Panc1 (cell line): ENCODE measurements around the gene WDHD1. TPM values are rescaled to one million over a fixed set of nuclear protein-coding genes. Genes with fewer than 3 reads are reported as not detected.

ENCODE experiments used
- ATAC-seq: fragments of 200-7000 bp; cut with Tn5 transposase; 2 replicates; pipeline ENCODE4 v1.9.1; 2020; ENCODE audit warnings: mild to moderate bottlenecking, moderate library complexity
- BruUV-seq: library from RNA; stranded (reverse); fragments of 400-500 nt; replicated peaks from 2 replicates; lab custom pipeline; 2021; lab: Mats Ljungman, UMichigan
- CTCF ChIA-PET: fragments of 300-600 bp; sonication (Branson Sonifier 250); formaldehyde crosslinking; loops from one replicate; lab custom pipeline; 2022; ENCODE audit warnings: antibody characterized with exemption; lab: Charles Lee
- POLR2A ChIA-PET: fragments of 300-600 bp; sonication (Branson Sonifier 250); formaldehyde crosslinking; loops from one replicate; lab custom pipeline; 2022; ENCODE audit warnings: antibody characterized with exemption; lab: Charles Lee
- DNase-seq: peaks from one replicate; pipeline ENCODE4 v3.0.0-alpha.2; 2010; ENCODE audit warnings: low read depth, low spot score
- H3K27ac ChIP-seq: 2 replicates; pipeline ENCODE4 v1.5.1; 2011; ENCODE audit warnings: mild to moderate bottlenecking, low read length, inconsistent platforms
- H3K27me3 ChIP-seq: fragments of 200-500 bp; sonication (Bioruptor generic); 2 replicates; pipeline ENCODE4 v1.6.0; 2014; ENCODE audit warnings: low read length, inconsistent platforms; ENCODE audit not compliant: control insufficient read depth, insufficient read depth
- H3K36me3 ChIP-seq: fragments of 200-500 bp; sonication (Bioruptor generic); 2 replicates; pipeline ENCODE4 v1.5.1; 2014; ENCODE audit warnings: inconsistent platforms, mild to moderate bottlenecking, low read length, moderate library complexity; ENCODE audit not compliant: control insufficient read depth, insufficient read depth
- H3K4me1 ChIP-seq: 2 replicates; pipeline ENCODE4 v1.5.1; 2011; ENCODE audit warnings: inconsistent platforms, mild to moderate bottlenecking, low read length, moderate library complexity; ENCODE audit not compliant: control insufficient read depth, insufficient read depth
- H3K4me3 ChIP-seq, 2 experiments: 2 replicates each; pipeline ENCODE4 v1.5.1; 2011 to 2012; ENCODE audit warnings: low read depth in 2 of 2, low read length in 2 of 2, mild to moderate bottlenecking in 2 of 2, inconsistent platforms in 1 of 2, moderate library complexity in 1 of 2
- H3K9me3 ChIP-seq: fragments of 200-500 bp; sonication (Bioruptor generic); 2 replicates; pipeline ENCODE4 v1.5.1; 2014; ENCODE audit warnings: low read depth, mild to moderate bottlenecking, inconsistent platforms, low read length, moderate library complexity; ENCODE audit not compliant: control insufficient read depth, insufficient read depth
- CTCF ChIP-seq: fragments of 450-650 bp; IDR thresholded peaks from 2 replicates; pipeline ENCODE4 v1.5.1; 2017; ENCODE audit warnings: mild to moderate bottlenecking
- POLR2AphosphoS5 ChIP-seq: IDR thresholded peaks from 2 replicates; pipeline ENCODE4 v1.6.1; 2012; ENCODE audit warnings: mild to moderate bottlenecking, low read depth, low read length, moderate library complexity
- REST ChIP-seq, 2 experiments: IDR thresholded peaks; 2 replicates each; pipeline ENCODE4 v1.6.1; 2011 to 2012; ENCODE audit warnings: low read depth in 2 of 2, control low read depth in 1 of 2, low read length in 1 of 2, mild to moderate bottlenecking in 1 of 2, moderate library complexity in 1 of 2; ENCODE audit not compliant: insufficient read depth in 1 of 2
- SIN3A ChIP-seq: IDR thresholded peaks from 2 replicates; pipeline ENCODE4 v1.6.1; 2012; ENCODE audit warnings: low read depth, mild to moderate bottlenecking, low read length, moderate library complexity, borderline replicate concordance; ENCODE audit not compliant: insufficient read depth
- TCF7L2 ChIP-seq: IDR thresholded peaks from 2 replicates; pipeline ENCODE4 v1.6.1; 2011; ENCODE audit warnings: mild to moderate bottlenecking, low read depth, low read length, inconsistent platforms
- in situ Hi-C: cut with HindIII; loops from 2 replicates; pipeline ENCODE4 v1.10.0; 2016; ENCODE audit warnings: low sequenced_read_pairs, low pct_unique_long_range_greater_than_20kb
- intact Hi-C: fragments of 100-400 bp; cut with micrococcal nuclease; formaldehyde crosslinking; loops from one replicate; pipeline ENCODE4 v1.10.0; 2022; ENCODE audit not compliant: unreplicated experiment
- total RNA-seq: library from RNA; stranded (reverse); gene quantifications from one replicate; pipeline ENCODE4 v1.2.1, GENCODE V29; 2021; ENCODE audit not compliant: unreplicated experiment

Gene WDHD1
- total RNA-seq, 1 experiment from 2014 or later = 21.7 TPM

- DNase-seq = no peak
- Histone ChIP-seq H3K36me3 (peaks cover 5% of the 10 kb centered on the region; the same call in 1 of the 2 replicates), H3K9me3 (no peaks in the 10 kb centered on the region), H3K4me3 (no peak overlapping the region), H3K27me3 (no peaks in the 10 kb centered on the region), H3K27ac (no peak overlapping the region), H3K4me1 (no peaks in the 10 kb centered on the region)
- in situ Hi-C loops (no loop called here), intact Hi-C loops (no loop called here)
- ChIA-PET CTCF (no interaction called here), POLR2A (no interaction called here)
- ATAC-seq = no peak
- no TSS peak for BruUV-seq
- TF ChIP-seq REST (IDR thresholded peaks at IDR 0.05; ENCODE audit: insufficient read depth in 1 of 2, low read depth in 2 of 2, low read length in 1 of 2) (no peak), CTCF (no peak), TCF7L2 (no peak), SIN3A (no peak), POLR2AphosphoS5 (no peak)
Measured at GRCh38 chr14:54985156-54985555, 41.7 kb downstream of the WDHD1 start.

DNA sequence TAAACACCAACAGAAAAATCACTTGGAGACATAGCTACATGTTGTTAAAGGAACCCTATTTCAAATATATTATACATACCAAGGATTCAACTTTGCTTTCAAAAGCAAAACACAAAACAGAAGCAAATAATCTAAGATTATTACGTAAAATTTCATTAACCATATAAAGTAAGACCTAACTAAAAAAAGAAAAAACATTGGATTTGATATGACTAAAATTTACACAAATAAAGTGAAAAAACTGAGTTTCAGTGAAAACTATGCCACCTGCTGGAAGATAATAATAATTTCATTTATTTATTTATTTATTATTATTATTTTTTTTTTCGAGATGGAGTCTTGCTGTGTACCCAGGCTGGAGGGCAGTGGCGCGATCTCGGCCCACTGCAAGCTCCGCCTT lies 45.2 kb downstream of the WDHD1 start:
- Histone ChIP-seq H3K27me3 (no peaks in the 10 kb centered on the region), H3K36me3 (peaks cover 5% of the 10 kb centered on the region; the same call in 1 of the 2 replicates), H3K27ac (no peak overlapping the region), H3K4me3 (no peak overlapping the region), H3K4me1 (no peaks in the 10 kb centered on the region), H3K9me3 (no peaks in the 10 kb centered on the region)
- no TSS peak for BruUV-seq
- intact Hi-C loops (no loop called here), in situ Hi-C loops (no loop called here)
- TF ChIP-seq REST (IDR thresholded peaks at IDR 0.05; ENCODE audit: insufficient read depth in 1 of 2, low read depth in 2 of 2, low read length in 1 of 2) = no peak
- TF ChIP-seq CTCF = peak; percentile 21; the same call in 1 of the 2 replicates
- TF ChIP-seq SIN3A = no peak
- no peak for TF ChIP-seq POLR2AphosphoS5
- no peak for TF ChIP-seq TCF7L2
- DNase-seq (no peak), ATAC-seq (no peak)
- ChIA-PET CTCF (no interaction called here), POLR2A (no interaction called here)
